CD4-positive, alpha-beta T cell treated with Interleukin-15 for 1 hour (primary cell): Measurements from ENCODE around the gene ZNF202.

Experiments
- DNase-seq: peaks from one replicate; pipeline ENCODE4 v3.0.0-alpha.2; 2020

The ZNF202 gene

DNA sequence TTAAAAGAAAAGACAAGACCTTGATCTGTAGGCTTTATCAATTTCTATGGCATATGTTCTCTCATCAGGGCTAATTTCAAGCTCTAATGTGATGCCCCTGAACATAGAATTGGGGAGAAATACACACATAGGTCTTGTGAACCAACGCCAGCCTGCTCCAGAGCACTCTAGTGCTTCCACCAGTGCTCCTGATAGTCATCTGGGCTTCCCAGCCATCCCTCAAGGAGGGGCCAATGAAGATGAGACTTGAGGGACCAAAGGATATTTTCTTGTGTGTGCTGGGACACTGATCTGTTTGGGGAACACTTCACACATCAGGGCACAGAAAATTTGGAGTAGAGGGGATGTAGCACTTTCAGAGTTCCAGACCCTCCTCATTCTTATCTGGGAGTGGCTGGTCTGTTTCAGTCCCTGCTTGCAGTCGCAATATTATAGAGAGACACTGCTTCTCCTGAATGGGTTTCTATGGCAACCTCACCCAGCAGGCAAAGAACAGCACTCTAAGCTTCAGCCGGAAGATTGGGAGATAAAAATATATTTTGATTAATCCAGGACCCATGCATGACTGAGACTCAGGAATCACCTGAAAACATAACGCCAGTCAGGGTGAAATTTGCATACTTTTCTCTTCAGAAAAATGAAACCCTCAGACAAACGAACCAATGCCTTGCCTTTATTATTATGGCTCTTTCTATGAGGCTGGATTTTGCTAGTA is 58.6 kb downstream of the ZNF202 start:
- DNase-seq, result no peak

DNA sequence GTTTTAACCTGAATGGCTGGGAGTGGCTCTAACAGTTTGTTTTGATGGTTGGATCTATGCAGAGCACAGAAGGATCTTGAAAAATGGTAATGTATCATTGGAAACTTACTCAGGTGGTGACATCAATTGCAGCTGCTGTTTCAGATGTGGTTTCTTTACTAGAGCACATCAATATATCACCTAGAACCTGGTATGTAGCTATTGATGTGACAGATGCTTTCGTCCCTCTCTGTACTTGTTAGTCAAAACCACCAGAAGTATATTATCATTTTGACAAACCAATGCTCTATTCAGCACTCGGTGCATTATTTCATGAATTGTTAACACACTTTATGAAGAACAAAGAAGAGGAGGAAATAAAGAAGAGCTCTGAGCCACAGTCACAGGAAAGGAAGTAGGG is 60.4 kb downstream of the ZNF202 start:
- no peak for DNase-seq

GRCh38 chr11:123678246-123678645 is 63.2 kb downstream of the ZNF202 start:
- DNase-seq, result no peak

GRCh38 chr11:123677510-123677909 is 64.0 kb downstream of the ZNF202 start:
- no peak for DNase-seq

DNA sequence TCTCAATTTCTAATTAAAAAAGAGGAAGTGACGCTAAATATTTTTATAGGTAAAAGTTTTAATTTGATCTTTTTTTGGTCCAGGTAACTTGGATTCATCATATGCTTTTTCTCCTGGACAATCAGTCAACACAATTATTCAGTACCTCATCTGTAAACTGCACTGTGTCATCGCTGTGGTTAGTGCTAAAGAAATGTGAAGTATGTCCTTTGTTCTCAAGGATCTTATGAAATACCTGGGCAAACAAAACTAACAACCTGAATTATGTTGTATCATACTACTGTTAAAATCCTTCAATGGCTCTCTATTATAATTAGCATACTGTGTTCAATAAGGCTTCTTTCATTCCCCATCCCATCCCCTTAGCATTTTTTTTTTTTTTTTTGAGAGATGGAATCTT is 67.2 kb downstream of the ZNF202 start:
- no peak for DNase-seq
